Esophagus muscularis mucosa (tissue), 3 donors: Measurements from ENCODE around the gene BMS1.

Experiments used
- CTCF ChIP-seq, 3 experiments: fragments of 200-600 bp in 2 of 3; fragments of 450-650 bp in 1 of 3; sonication (generic) in 2 of 3; IDR thresholded peaks; one replicate each; pipeline ENCODE4 v1.5.1; 2017 to 2019; ENCODE audit warnings: antibody characterized with exemption in 3 of 3, mild to moderate bottlenecking in 2 of 3, moderate library complexity in 1 of 3
- POLR2AphosphoS5 ChIP-seq, 2 donors: sonication (generic); formaldehyde crosslinking; IDR thresholded peaks; one replicate each; pipeline ENCODE4 v1.6.1; 2017; ENCODE audit warnings: antibody characterized with exemption in 2 of 2

GRCh38 chr10:42868530-42868929 lies 85.9 kb downstream of the BMS1 start:
- TF ChIP-seq CTCF (IDR thresholded peaks at IDR 0.05) (no peak), POLR2AphosphoS5 (IDR thresholded peaks at IDR 0.05) (no peak)
